C4-2B (cell line): ENCODE results near the gene DENND4B.

Experiments used
- H3K27ac ChIP-seq: fragments of 450-650 bp; 2 replicates; pipeline ENCODE4 v1.5.1; 2017
- ZFX ChIP-seq: fragments of 450-650 bp; IDR thresholded peaks from 2 replicates; pipeline ENCODE4 v1.6.1; 2017
- TF ChIP-seq, protein P1 (sequence below): fragments of 450-650 bp; conservative IDR thresholded peaks from 2 replicates; pipeline ENCODE4 v1.5.1; 2017; ENCODE audit warnings: mild to moderate bottlenecking

DENND4B gene

DNA sequence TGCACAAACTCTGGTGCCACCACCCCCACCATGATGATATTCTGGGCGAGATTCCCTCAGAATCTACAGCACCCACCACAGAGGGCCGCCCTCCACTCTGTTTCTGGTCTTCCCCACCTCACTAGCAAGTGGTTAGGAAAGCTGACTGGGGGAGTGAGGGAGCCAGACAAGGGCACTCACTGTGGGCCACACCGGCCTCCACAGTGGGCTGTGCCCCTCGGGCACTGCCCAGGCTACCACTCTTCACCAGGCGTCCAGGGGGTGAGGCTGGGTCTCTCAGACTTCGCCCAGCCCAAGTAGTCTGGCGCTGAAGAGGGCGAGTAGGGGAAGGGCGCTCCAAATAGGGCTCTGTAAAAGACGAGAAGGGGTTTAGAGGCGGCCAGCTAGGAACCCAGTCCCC is 12.6 kb downstream of the DENND4B start:
- TF ChIP-seq, protein P1, sequence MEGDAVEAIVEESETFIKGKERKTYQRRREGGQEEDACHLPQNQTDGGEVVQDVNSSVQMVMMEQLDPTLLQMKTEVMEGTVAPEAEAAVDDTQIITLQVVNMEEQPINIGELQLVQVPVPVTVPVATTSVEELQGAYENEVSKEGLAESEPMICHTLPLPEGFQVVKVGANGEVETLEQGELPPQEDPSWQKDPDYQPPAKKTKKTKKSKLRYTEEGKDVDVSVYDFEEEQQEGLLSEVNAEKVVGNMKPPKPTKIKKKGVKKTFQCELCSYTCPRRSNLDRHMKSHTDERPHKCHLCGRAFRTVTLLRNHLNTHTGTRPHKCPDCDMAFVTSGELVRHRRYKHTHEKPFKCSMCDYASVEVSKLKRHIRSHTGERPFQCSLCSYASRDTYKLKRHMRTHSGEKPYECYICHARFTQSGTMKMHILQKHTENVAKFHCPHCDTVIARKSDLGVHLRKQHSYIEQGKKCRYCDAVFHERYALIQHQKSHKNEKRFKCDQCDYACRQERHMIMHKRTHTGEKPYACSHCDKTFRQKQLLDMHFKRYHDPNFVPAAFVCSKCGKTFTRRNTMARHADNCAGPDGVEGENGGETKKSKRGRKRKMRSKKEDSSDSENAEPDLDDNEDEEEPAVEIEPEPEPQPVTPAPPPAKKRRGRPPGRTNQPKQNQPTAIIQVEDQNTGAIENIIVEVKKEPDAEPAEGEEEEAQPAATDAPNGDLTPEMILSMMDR = no peak
- TF ChIP-seq ZFX = no peak

DNA sequence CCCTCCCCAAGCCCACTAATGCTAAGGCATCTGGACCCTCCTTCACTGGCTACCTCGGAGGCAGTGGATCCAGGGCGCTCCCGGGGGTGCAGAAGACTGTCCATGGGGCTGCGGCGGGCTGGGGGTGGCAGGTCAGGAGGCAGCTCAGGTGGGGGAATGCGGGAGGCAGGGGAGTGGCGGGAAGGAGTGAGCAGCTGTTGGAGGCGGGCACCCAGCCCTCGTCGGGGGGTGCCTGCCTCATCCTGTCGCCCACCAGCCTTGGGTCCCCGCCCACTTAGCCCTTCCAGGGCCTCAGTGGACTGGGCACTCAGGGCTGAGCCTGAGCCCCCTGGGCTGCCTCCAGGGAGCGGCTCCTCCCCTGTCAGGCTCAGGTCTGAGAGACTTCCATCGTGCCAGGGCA is 13.1 kb downstream of the DENND4B start:
- TF ChIP-seq ZFX = no peak
- TF ChIP-seq, protein P1 = no peak
- H3K27ac ChIP-seq = no peak overlapping the region

More for the DNA sequence above, 12.6 kb downstream of the DENND4B start:
- no peak overlapping the region for H3K27ac ChIP-seq

DNA sequence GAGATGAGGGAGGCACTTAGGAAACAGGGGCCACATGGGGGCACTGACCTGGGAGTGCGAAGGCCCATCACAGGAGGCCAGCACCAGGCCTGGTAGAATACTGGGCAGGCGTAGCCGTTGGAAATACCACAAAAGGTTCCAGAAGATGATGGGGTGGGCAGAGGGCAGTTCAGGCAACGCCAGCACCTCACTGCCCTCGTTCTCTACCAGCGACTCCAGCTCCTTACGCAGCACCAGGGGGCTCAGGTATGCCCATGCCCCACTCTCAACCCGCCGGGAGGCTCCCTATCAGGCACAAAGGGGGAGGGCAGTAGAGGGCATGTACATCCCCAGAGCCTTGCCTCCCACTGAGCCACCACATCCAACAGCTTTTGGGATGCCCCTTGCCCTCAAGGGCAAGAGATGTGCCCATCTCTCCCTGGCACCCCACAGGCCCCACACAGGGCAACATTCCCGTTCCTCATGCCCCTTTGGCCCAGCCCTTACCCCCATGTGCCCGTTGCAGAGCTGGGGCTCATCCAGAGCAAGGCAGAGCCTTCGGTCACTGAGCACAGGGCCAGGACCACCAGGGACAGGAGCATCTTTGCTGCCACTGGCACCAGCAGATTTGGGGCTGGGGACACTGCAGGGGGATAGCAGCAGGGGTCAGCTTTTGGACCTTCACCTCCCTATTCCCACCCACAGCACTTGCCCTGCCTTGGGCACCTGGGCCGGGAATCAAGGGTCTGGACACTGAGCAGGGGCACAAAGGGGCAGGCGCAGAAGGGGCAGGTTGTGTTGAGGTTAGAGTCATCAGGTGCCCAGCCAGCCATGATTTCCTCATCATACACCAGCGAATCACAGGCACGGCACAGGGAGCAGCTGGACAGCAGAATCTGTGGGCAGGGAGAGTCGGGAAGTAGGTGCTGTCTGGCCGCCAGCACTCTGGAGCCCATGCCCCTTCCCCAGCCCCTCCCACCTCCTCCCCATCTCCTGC is 14.1 kb downstream of the DENND4B start:
- TF ChIP-seq, protein P1 = no peak
- no peak for TF ChIP-seq ZFX
- no peak overlapping the region for H3K27ac ChIP-seq

DNA sequence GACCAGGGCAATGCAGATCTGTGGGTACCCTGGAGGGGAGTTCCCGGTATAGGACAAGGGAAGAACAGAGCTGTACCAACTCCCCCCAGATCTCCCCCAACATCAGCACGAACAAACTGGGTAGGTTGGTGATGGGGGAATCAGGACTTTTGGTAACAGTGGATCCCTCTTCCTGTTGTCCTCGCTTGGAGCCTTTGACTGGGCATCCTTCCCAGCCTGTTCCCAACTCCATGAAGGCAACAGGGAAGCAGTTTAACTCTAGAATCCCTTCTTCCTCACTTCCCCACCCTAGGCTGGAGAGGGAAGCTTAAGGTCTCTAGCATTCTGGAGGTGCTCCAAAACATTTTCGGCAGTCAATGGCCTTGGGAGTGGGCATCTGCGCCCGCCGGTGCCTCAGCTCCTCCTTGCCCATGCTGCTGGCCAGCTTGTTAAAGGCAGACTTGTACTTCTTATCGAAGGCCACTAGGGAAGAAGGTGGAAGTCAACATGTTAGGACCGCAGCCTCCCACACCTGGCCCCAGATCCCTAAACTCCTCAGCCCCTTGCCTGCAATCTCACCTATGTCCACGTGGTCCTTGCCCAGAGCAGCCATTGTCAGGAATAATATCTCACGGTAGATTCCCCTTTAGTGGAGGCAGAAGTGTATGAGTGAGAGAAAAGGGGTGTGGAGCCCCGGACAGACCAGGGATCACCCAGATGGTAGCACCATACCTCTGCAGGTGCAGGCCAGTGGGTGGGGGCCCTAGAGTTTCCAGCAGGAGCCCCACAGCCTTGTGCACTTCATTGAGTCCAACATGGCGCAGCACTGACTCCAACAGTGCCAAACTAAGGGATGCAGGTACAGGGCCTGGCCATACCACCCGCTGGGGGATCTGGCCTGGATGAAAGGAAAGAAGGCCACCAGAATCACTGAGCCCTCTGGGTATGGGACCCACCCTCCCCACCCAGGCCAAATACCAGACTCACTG is 16.3 kb downstream of the DENND4B start:
- H3K27ac ChIP-seq = no peak overlapping the region
- TF ChIP-seq, protein P1 = no peak
- TF ChIP-seq ZFX = no peak

DNA sequence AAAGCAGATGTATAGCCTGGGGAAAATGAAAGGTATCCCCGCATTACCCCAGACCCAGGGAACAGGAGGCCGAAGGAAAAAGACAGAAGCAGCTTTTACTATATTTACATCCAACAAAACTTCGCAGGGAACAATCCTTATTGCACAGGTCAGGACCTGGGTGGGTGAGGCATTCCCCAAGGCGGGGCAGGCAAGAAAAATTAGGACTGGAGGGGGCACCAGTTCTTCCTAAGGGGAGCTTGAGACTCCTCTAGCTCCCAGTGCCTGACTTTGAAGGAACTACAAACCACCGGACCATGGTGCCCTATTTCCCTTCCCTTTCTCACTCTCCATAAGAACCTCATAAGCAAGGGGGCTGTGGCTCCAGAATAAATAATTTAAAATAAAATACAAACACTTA is 17.1 kb downstream of the DENND4B start:
- no peak overlapping the region for H3K27ac ChIP-seq
- TF ChIP-seq, protein P1 = no peak
- TF ChIP-seq ZFX = no peak

DNA sequence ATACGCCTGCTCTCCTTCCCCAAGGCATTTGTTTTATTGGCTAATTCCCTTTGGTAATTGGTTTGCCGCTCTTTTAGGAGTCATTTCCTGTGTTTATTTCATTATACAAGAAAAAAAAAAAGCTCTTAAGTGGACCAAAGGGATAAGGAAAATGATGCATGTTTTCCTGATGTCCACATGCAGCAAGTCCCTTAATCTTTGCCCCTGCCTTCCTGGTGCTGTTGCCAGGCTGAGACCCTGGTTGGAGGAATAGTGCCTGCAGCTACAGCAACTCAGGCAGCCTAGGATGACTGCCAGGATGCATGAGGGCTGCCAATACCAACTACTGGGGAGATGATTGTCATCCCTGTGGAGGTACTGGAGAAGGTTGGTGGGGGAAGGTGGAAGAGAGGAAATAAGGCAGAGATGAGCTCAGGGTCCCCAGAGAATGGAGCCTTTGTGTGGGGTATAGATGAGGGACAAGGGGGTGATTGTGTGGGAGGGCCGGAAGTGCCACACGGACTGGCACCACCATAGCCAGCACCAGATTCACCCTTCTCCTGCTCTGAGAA is 17.7 kb downstream of the DENND4B start:
- TF ChIP-seq, protein P1 = no peak
- no peak for TF ChIP-seq ZFX
- no peak overlapping the region for H3K27ac ChIP-seq
